ENCODE measurements around the gene NSD1.
A peak's percentile ranks its signal among the peaks of the same experiment; 100 is the strongest.
"Not testable (repeated sequence)": the region's sequence is repeated elsewhere in the genome, so short reads cannot be mapped to it uniquely, and the experiment has no call there.

Gene NSD1

GRCh38 chr5:177291735-177292134, 158.2 kb downstream of the NSD1 start:
- no peak for DNase-seq (ENCODE audit: low spot score)

GRCh38 chr5:177293819-177294581, 160.4 kb downstream of the NSD1 start:
- DNase-seq (ENCODE audit: low spot score): no peak

- DNase-seq (ENCODE audit: low spot score): no peak
Measured at GRCh38 chr5:177294632-177295031, 161.1 kb downstream of the NSD1 start.

- DNase-seq (ENCODE audit: low spot score): no peak
Measured at GRCh38 chr5:177295924-177296323, 162.4 kb downstream of the NSD1 start.

- DNase-seq (ENCODE audit: low spot score): no peak
Measured at GRCh38 chr5:177296581-177296980, 163.0 kb downstream of the NSD1 start.

GRCh38 chr5:177297922-177298321, 164.3 kb downstream of the NSD1 start:
- DNase-seq (ENCODE audit: low spot score): no peak

- DNase-seq (ENCODE audit: low spot score): no peak
Measured at GRCh38 chr5:177299697-177300096, 166.1 kb downstream of the NSD1 start.

- DNase-seq (ENCODE audit: low spot score): no peak
Measured at GRCh38 chr5:177300236-177300880, 166.8 kb downstream of the NSD1 start.

GRCh38 chr5:177300951-177301350, 167.4 kb downstream of the NSD1 start:
- DNase-seq (ENCODE audit: low spot score): no peak

- no peak for DNase-seq (ENCODE audit: low spot score)
Measured at GRCh38 chr5:177301503-177302165, 168.1 kb downstream of the NSD1 start.

- no peak for DNase-seq (ENCODE audit: low spot score)
Measured at GRCh38 chr5:177302354-177303110, 169.0 kb downstream of the NSD1 start.

- peak; percentile 87 for DNase-seq (ENCODE audit: low spot score)
Measured at GRCh38 chr5:177303121-177303924, 169.8 kb downstream of the NSD1 start, which contains the start of the genes PRELID1 and RAB24. Gene PRELID1, plus strand, starts transcription at chr5:177303799. Its CDS starts 187 bp downstream, at chr5:177303986. Gene RAB24, minus strand, starts transcription at chr5:177303719. Its CDS starts 431 bp downstream, at chr5:177303288.

- peak; percentile 28 for DNase-seq (ENCODE audit: low spot score)
Measured at GRCh38 chr5:177303925-177304391, 170.4 kb downstream of the NSD1 start.

GRCh38 chr5:177304392-177305119, 171.0 kb downstream of the NSD1 start:
- no peak for DNase-seq (ENCODE audit: low spot score)

GRCh38 chr5:177306103-177306640, 172.6 kb downstream of the NSD1 start:
- not testable (repeated sequence) for DNase-seq (ENCODE audit: low spot score)

GRCh38 chr5:177306674-177307543, 173.3 kb downstream of the NSD1 start:
- no peak for DNase-seq (ENCODE audit: low spot score)

GRCh38 chr5:177307544-177308363, 174.2 kb downstream of the NSD1 start:
- DNase-seq (ENCODE audit: low spot score): no peak

GRCh38 chr5:177308740-177309139, 175.2 kb downstream of the NSD1 start:
- DNase-seq (ENCODE audit: low spot score): no peak
